ENCODE measurements around the gene PGS1.

The PGS1 gene

GRCh38 chr17:78364436-78365281, 13.8 kb upstream of the PGS1 start:
- no peak for DNase-seq (ENCODE audit: low read depth in 2 of 2)

- DNase-seq (ENCODE audit: low read depth in 2 of 2) = no peak
Observed at GRCh38 chr17:78365561-78366108, 12.8 kb upstream of the PGS1 start.

- no peak for DNase-seq (ENCODE audit: low read depth in 2 of 2)
Observed at GRCh38 chr17:78366109-78366848, 12.2 kb upstream of the PGS1 start.

DNA sequence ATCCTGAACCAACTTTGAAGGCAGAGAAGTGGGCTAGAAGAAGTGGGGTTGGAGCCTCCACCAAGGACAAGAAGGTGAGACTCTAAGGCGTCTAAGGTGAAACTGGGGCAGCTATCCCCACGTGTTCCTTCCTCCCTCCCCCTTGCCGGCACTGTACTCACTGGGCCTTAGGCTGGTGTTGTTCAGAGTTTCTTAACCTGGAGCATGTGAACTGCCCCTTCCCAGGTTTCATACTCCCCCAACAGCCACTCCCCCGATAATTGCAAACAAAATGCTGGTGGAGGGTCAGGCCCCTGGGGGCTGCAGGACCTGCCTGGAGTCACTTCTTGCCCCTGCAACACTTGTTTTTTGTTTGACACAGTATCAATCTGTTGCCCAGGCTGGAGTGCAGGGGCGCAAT, 11.3 kb upstream of the PGS1 start:
- no peak for DNase-seq (ENCODE audit: low read depth in 2 of 2)

DNA sequence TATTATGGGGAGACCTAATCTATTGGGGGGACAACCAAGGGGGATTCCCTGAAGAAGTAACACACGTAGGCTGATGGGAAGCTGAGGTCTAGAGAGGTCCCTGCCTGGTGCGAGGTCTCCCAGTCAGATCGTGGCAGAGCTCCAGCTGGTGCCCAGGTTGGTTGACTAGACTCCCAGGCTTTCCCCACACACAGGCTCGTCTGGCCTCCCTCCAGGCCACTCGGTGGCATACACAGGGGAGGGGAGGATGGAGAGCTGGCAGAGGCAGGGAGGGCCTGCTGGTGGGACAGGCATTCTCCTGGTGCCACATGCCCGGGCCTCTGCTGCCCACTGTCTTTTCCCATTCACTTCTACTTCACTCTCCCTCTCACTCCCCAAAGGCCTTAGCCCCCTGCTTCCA, 10.1 kb upstream of the PGS1 start:
- DNase-seq (ENCODE audit: low read depth in 2 of 2) = no peak

GRCh38 chr17:78368854-78369495, 9.5 kb upstream of the PGS1 start:
- no peak for DNase-seq (ENCODE audit: low read depth in 2 of 2)

DNA sequence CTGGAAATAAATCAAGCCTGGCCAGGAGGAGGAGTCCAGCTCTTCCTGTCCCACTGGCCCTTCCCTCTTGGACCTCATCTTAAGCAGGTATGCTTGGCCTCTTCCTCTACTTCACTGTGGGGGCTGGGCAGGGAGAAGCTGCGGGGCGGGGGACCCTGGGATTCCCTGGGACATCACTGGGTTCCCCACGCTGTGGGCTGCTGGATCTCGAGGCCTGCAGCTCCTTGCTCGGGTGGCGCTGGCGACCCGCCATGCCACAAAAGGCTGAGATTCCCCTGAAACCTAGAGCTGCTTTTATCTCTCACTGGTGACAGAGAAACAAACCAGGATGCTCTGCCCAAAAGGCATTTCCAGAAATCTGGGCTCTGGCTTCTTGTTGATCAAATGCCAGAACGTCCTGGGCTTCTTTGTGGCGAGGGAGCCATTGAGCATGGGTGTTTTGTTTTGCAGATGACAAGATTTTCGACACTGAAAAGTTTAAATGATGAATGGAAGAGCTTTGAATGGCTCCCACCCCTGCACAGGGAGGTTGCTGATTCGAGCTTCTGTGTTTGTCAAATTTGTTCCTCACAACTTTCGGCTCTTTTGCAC, 8.6 kb upstream of the PGS1 start:
- DNase-seq (ENCODE audit: low read depth in 2 of 2) = no peak

GRCh38 chr17:78371056-78371455, 7.4 kb upstream of the PGS1 start:
- no peak for DNase-seq (ENCODE audit: low read depth in 2 of 2)

DNA sequence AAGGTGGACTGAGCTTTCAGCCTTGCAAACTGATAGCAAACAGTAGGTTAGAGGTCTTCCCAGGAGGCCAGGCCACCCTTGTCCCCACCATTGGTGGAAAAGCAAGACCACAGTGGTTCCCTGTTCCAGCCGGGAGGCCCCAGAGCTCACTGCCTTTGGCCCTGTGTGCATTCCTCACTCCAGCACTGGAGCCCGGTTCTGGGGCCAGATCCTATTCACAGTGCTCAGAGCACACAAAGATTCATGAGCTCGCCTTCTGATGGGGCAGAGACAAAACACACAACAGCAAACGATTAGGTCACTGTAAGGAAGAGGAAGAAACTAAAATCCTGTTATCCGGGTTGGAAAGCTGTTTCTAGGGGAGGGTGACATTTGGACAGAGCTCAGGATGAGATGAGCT, 5.6 kb upstream of the PGS1 start:
- no peak for DNase-seq (ENCODE audit: low read depth in 2 of 2)

GRCh38 chr17:78374189-78374588, 4.3 kb upstream of the PGS1 start:
- DNase-seq (ENCODE audit: low read depth in 2 of 2) = no peak

DNA sequence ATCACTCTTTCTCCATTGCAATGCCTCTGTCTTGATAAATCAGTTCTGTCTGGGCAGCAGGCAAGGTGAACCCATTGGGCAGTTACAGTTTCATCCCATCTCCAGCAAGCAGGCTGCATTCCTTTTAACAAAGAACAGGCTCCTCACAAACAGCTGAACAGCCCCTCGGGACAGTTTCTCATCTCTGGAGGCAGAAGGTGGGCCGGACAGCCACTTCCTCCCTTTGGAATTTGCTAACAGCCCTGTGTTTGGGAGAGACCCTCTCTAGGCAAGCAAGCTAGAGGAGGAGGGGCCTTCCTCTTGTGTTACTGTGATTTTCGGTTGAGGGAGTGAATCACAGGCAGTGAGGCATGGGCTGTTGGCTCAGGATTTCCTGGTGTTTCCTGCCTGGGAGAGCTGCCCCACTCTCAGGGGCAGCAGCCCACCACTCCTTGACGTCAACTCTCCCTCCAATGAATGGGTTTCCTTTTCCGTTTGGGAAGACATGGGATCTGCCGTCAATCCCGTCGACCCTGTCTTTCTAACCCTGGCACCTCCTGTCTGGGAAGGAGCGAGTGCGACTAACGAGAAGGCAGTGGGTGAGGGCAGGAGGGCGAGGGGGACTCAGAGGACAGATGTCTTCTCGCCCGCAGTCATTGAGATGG, 3.7 kb upstream of the PGS1 start:
- no peak for DNase-seq (ENCODE audit: low read depth in 2 of 2)

DNA sequence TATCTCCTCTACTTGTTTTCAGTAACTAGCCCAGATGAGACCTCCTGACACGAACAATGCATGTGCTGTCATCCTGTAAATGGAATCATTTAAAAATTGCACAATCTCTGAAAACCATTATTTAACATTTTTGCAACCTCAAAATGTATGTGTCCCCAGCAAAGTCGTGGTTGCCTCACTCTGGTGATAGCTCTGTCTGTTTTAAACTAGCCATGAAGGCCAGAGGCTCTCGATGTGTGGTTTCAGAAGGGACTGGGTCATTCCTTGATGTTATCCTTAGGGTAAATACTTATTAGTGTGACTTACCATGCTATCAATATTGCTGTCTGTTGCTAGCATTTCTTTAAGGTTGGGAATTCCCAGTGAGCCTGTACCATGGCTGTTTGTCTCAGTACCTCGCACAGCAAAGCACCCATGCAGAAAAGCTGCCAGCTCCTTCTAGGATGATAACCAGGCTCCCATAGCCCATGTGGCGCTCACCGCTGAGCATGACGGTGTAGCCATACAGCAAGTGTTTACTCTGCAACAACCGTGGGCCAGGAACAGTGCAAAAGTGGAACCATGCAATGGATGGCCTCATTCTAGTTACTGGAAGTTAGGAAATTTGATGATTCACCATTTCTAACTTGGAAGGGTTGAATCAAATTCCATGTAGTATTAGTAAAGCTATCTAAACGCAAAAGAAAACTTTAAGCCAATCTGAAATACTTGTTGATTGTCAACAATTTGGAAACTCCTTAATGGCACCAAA, 2.9 kb upstream of the PGS1 start:
- no peak for DNase-seq (ENCODE audit: low read depth in 2 of 2)

- DNase-seq (ENCODE audit: low read depth in 2 of 2) = no peak
Observed at GRCh38 chr17:78376161-78376560, 2.3 kb upstream of the PGS1 start.

GRCh38 chr17:78377858-78378224, 608 bp upstream of the PGS1 start:
- no peak for DNase-seq (ENCODE audit: low read depth in 2 of 2)

DNA sequence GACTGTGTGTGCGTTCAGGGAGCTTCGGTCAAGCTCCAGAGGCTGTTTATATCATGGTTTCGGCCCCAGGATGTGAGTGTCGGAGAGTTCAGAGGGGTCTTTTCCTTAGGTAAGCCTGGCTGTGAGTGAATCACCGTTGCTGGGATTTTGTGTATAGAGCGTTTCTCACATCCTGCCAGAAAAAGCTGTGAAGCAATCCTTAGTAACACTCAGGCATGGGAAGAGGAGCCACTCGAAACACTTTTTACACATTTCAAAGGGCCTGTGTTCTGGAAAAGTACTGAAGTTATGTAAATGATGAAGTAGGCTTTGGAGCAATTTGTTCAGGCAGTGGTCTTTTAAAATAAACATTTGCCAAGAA, 662 bp downstream of the PGS1 start:
- DNase-seq (ENCODE audit: low read depth in 2 of 2) = no peak

DNA sequence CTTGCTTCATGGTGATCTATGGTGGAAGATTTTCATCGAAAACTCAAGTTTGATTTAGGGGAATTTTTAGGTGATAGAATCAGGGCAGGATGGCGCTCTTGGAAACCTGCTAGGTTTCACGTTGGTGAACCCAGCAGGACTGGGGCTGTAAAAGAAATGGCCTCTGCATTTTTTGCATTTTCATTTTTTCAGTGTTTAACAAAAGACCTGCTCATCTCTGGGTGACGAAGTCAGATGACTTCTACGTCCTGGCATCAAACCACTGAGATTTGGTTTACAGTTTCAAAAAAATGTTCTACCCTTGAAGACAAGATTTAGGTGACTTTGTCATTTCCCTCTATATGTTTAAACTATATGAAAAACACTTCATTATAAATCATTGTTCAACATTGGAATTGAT, 1.9 kb downstream of the PGS1 start:
- DNase-seq (ENCODE audit: low read depth in 2 of 2) = no peak

GRCh38 chr17:78381601-78382232, 3.3 kb downstream of the PGS1 start:
- DNase-seq (ENCODE audit: low read depth in 2 of 2) = peak; percentile 37 to 46

DNA sequence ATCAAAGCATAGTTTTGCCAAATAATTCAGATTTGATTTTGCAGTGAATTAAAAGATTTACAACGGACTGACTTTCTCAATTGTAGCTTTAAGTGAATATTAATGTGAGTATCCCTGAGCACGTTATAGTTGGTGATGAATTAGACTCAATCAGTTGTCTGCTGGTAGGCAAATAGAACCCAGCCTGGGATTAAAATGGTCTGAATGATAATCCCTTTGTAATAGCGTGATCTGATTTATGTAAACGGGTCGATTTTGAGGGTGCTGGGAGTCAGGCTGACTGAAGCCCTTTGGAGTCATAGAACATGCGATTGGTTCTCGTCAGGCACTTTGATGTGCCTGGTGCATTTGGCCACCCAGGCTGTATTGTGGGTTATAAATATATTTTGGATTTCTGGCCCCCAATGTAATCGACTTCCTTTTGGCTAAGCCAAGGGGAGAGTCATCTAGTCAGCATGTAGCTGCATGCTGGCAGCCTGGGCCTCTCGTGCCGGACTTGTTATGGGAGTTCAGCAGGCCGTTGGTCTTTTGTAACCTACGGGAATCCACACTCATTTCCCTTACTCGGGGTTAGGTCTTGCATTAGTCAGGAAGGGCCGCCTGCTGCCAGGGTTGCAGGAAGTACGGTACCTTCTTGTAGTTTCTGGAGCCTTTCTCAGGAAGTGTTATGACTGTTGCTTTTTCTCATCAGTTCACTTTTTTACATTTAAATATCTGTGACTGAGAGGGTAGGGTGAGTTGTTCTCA, 5.4 kb downstream of the PGS1 start:
- peak in 1 of 2 donors; percentile 30 for DNase-seq (ENCODE audit: low read depth in 2 of 2)

DNA sequence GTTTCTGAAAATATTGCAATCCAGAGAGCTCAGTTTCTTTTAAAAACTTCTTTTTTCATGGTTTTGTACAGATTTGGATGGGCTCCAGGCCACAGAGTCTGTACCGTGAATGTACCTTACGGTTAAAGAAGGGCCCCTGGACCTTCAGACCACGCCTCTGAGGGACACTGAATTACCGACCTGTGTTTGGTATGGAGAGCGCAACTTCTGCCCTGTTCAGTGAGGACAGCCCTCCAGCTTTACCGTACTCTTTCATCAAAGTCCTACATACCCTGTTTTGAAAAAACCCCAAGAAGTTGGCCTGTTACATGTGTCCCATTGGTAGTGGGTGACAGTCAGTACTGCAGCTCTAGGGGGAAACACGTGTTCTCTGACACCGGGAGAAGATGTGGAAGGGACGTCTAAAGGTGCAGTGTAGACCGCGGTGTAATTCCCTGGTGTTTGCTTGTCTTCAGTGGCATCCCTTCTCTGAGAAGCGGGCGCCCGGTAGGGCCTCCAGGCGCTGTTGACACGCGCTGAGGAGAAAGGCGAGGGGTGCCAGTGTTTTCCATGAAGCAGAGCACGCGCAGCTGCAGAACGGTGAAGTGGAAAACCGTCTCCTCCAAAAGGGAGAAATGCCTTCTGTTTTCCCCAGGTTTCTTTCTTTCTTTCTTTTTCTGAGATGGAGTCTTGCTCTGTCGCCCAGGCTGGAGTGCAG, 6.2 kb downstream of the PGS1 start:
- no peak for DNase-seq (ENCODE audit: low read depth in 2 of 2)
